Limb (tissue), 2 donors: ENCODE results near the gene ROR2.

ENCODE experiments used
- DNase-seq, 2 donors: peaks; one replicate each; pipeline ENCODE4 v3.0.0-alpha.2; 2016; ENCODE audit errors: extremely low spot score in 2 of 2

ROR2 gene

DNA sequence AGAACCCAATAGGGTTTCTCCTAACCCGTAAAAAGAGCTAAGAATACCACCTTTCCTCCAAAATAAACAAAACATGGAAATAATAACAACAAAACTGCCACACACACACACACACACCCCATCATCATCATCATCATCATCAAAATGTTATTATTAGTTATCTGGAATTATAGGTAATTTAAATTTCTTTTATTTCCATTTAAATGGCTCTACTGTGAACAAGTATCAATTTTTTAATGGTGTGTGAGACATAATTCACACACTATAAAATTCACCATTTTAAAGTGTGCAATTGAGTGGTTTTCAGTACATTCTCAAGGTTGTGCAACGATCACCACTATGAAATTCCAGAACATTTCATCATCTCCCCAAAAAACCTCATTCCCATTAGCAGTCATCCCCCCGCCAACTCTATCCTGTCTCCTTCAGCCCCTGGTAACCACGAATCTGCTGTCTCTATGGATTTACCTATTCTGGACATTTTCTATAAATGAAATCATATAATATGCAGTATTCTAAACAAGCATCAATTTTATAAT, 172.7 kb downstream of the ROR2 start:
- no peak for DNase-seq

DNA sequence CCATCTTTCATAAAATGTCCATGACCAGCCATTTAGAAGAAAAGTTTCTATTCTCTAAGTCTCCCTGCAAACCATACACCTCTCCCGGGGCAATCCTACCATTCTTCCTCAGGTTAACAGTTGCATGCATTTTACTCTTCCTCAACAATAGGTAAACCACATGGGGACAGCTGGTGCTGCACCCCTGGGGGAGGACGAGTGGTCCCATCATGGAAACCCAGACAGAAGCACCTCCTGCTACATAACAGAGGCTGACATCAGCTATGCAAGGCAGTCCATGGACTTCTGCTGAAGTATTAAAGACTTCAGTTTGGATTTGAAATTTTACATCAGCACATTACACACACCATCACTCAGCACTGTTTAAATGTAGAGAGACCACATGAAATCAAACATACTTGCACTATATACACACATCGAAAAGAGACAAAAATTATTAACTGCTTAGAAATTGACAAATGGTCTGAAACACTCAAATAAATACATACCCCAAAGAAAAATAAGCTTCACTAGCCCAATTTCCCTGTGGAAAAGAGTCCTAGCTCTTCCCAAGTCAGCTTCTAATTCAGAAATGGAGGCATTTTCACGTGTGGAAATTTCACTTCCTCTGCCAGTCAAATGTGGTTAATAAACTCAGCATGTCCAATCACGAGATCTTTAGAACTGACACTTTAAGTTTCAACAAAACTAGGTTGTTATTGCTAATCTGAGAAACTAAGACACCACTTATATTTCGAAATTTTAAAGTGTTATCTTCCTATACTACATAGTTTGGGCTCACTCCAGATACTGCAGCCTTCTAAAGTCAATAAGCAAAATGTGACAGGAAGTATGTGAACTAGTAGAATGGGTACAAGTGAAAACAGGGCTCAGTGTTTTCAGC, 173.4 kb downstream of the ROR2 start:
- DNase-seq, result no peak

DNA sequence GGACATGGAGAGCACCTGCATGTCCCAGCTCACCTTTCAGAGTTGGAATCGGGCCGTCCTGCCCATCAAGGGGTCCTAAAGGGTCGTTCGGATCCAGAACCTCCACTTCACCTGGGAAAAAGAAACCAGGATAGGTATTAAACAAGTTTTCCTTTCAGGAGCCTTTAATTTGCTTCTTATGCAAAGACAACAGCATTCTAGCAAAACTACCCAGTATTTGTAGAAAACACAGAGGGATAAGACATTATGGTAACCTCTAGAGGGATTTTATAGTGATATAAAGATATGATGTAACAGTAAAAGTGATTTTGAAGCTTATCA, 174.4 kb downstream of the ROR2 start:
- no peak for DNase-seq

DNA sequence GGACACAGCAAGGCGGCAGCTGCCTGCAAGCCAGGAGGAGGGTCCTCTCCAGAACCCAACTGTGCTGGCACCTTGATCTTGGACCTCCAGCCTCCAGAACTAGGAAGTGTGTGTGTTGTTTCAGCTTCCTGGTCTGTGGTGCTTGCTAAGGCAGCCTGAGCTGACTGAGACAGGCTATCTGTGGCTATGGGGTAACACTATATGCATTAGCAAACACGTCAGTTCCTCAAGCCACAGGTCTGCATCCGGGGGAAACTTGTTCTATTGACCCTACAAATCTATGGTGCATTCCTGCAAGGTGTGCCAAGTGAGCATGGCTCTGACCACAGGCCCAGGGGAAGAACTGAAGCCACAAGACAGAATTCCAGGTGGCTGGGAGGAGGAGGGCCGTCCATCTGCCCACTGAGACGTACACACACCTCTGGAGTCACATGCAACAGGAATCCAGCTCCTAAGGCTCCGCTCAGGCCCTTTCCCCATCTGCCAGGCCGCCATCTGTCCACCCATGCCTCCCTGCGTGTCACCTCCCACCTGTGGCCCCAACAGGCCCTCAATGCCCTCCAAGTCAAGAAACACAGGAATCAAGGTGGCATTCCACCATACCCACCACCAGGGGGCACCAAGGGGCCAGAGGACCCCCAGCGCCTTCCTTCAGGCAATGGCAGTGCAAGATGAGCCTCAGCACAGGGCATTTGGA, 174.9 kb downstream of the ROR2 start:
- peak; percentile 65 to 86 for DNase-seq

DNA sequence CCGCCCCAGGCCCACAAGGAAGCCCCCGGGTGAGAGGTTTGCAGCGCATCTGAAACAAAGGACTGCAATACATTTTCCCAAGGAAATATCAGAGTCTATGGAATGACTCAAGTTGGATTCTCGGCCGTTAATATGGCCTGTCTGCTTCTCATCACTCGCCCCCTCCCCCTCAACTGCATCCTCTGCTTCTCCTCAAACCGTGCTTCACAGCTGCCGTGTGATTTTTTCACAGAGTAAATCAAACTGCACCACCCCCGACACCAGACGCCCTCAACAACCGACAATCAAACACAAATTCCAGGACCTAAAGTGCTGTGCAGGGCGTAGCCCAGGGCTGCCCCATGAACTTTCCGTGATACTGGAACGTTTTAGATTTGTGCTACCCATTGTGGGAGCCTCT, 176.9 kb downstream of the ROR2 start:
- DNase-seq, result no peak

DNA sequence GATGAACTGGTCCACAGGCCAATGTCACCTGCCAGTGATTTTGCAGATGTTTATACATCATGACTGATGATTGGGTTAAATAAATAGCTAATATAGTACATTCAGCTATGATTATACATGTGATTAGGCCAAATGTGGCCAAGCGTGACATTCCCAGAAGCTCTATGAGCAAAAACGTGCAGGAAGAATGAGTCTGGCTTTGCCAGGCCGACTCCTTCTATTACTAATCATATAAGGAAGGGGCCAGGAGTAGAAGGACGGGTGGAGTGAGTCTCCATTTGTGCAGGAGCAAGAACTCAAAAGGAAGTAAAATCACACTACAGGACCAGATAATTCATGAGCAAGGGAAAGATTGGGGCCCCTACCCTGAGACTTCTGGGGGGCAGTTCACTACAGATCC, 178.2 kb downstream of the ROR2 start:
- no peak for DNase-seq

DNA sequence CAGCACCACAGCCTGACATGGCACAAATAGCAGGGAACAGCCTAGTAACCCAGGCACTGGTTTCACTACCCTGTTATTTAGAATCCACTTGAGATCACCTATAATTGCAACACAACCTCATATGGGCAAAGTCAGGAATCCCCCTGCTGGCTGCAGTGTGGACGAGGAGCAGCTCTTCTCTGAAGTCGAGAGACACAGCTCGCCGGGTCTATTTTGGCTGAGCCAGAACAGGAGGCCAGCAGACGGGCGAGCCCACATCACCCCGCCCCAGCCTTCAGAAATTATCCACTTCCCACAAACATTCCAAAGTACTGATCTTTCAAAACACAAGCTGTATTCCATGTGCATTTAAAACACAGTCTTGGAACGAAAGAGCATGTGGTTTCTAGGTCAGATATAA, 179.0 kb downstream of the ROR2 start:
- DNase-seq, result peak; percentile 51 to 57

DNA sequence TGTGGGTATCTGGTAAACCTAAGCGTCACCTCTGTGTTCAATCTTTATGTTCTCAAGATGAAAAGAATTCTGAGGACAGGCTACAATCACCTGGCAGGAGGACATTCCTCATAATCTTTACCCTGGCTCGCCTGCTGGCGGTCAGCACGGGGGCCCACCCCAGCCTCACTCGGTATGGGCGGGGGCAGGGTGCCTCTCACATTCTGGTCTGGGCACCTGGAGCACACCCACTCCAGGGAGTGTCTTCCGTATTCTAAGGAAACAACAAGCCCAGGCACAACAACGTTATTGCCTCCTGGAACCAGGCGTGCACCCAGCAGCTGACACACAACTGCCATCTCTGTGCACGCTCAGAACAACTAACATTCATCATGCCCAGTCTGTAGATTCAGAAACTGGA, 179.8 kb downstream of the ROR2 start:
- DNase-seq, result no peak

DNA sequence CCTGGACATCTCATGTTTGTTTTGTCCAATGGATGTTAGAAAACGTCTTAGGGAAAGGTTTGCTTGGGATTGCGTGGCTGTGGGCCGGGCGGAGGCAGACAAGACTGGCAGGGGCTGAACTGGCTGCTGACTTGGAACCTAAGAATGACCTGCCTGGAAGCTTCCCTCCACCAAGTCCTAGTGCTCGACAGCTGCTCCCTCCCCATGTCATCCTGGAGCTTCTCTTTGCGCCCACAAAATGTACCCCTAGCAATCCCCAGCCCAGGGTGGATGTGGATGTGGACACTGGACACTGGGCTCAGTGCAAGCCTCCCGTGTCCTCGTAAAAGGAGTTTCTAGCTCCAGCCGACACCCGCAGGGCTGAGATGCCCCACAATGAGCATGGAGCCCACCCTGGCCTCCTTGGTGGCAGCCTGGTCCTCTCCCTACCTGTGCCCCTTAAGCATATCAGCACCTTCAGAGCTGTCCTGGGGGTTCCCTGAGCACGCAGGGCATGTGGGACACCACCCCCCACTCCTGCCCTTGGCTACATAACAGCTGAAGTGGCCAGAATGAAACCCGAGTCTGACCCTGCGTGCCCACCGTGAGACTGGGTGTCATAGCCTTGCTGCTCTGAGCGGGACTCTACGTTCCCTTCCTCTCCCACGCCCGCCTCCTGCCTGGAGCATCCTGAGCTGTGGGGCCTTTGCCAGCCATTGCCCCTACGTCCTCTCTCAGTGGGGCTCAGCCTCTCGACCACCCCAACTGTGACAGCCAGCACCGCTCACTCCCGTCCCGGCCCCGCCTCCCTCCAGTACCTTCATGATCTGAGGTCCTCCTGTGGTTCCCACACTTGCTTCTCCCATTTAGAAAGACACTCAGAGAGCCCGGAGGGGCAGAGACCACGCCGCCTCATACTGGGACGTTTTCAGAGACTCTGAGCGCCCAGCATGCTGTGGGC, 180.8 kb downstream of the ROR2 start:
- no peak for DNase-seq

DNA sequence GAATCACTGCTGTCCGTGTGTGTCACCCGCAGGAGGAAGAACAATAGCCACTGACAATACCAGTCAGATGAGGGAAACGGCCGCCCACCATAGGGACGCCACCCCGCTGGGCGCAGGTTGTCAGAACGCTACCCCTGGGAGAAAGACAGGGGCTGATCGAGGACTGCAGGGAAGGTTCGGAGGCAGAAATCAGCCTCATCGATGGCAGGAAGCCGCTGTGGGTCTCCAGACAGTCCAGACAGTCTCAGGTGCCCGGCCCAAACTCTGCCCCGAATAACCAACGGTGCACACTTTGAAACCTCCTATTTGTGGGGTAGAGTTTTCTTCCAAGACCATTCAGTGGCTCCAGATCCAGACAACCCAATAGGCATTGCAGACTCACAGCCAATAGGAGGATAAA, 181.5 kb downstream of the ROR2 start:
- DNase-seq, result no peak

DNA sequence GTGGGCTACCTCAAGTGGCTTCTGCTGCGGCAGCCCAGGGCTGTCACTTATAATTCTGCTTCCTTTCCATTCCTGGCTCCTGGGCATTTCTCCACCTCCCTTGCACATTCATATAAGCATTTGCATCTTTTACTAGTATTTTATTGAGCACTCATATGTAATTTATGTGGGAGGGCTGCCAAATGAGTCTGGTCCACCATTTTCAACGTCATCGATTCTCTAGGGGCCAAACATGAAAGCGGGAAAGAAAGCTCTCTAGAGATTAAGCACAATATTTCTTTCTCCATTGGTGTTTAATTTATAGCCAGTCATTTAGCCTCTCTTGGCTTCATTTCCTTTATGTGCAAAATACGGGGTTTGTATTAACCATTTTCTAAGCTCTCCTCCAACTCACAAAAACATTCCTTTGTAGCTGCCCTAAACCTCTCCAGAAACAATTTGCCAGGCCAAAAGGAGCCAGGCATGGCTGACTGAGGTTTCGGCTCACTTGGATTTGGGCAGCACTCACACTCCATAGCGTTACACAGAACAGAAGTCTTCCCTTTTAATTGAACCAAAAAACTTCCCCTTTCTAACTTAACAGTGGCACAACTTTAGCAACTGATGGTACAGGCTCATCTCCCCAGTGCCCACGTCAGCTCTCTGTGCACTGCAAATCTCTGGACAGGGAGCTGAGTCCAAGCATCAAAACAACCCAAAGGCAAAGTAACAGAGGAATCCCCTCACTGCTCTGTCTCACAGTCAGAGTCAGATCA, 183.5 kb downstream of the ROR2 start:
- DNase-seq, result no peak

DNA sequence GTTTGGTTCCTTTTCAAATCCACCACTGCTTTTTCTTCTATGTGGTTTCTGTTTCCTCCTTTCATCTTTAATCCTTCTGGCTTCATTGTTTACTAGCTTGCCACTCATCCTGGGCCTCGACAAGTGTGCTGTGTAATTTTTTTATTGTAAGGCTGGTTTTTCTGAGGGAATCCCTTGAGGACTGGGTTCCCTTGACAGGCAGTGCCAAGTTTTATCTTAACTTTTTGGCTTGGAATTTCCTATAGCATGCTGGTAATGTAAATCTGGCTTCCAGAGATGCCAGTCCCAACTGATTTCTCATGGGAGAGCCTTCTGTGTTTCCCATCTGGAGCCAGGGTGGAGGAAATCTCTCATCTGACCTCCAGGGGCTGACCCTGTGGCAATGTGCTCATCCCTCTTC, 184.7 kb downstream of the ROR2 start:
- DNase-seq, result no peak

DNA sequence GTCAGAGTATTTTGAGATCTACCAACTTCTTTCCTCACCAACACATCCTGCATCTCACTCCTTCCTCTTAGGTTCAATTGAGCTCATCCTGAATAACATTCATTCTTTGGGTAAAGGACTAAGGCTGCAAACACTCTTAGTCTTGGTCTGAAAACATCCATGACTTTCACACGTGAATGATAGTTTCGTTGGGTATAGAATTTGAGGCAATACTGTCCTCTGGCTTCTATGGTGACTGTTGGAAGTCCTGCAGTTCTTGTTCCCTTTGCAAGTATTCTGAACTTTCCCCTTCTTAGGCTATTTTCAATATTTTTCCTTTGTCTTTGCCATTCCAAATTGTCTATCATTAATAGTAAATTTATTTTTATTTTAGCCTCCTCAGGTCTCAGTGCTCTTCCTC, 185.4 kb downstream of the ROR2 start:
- no peak for DNase-seq

DNA sequence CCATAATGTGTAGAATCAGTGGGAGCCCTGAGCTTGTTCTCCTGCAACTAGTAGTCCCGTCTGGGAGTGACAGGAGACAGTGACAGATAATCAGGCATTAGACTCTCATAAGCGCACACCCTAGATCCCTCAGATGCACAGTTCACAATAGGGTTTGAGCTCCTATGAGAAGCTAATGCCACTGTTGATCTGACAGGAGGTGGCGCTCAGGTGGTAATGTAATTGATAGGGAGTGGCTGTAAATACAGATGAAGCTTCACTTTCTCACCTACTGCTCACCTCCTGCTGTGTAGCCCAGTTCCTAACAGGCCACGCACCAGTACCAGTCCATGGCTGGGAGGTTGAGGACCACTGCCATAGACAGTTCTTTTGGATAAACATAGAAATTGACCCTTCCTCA, 188.7 kb downstream of the ROR2 start:
- no peak for DNase-seq

DNA sequence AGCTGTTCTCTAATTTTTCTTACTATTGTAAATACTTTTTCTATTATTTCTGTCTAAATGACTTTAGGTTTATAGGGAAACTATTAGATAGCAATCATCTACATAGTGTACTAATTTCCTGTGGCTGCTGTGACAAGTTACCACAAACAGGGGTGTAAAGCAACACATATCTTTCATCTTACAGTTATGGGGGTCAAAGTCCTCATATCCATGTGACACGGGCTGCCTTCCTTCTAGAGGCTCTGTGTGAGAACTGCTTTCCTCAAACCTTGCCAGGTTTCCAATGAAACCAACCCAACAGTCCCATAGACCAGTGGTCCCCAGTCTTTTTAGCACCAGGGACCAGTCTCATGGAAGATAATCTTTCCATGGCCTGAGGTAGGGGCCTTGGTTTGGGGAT, 189.1 kb downstream of the ROR2 start:
- DNase-seq, result no peak

DNA sequence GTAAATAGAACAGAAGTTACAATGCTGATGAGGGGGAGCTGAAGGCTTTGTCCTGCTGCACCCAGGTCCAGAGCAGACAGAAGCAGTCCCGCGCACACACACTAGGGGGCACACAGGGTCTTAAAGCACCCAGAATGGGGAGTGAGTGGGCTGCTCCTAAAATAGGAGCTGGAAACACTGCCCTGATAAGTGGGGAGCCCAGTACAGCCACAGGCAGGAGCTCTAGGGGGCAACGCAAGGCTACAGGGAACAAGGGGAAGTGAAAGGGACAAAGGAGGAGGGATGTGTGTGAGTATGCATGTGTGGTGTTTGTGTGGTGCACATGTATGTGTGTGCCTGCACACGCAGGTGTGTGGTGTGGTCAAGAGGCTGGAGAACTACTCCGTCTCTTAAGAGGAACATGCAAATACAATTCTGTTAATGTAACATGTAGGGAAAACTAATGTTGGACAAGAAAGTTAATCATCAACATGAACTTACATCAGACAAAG, 191.5 kb downstream of the ROR2 start:
- no peak for DNase-seq

DNA sequence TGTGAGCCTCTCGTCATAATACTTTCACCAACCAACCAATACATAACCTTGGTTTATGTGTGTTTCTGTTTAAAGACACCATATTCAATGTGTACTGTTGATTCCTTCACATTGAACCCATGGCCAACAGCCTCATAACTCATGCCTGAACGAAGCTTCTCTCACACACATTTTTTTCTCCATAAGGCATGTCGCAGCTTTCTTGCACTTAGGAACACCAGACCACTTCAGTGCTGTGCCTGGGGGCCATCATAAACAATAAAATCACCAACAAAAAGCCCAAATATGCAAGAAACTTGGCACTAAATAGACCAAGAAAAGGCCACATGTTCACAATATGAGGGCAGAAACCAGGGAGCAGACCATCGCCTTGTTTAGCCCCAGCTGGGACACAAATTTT, 192.2 kb downstream of the ROR2 start:
- no peak for DNase-seq

DNA sequence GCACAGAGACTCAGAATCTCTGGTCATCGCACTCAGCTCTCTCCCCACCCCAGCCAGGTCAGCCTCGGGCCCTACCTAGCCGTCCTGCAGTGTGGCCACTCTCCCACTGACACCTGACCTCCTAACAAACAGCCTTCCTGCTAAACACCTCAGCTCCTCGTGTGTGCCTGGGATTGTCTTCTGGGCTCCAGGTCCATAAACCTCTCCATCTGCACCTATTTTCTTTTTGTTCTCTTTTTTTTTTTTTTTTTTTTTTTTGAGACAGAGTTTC, 193.6 kb downstream of the ROR2 start:
- no peak for DNase-seq

DNA sequence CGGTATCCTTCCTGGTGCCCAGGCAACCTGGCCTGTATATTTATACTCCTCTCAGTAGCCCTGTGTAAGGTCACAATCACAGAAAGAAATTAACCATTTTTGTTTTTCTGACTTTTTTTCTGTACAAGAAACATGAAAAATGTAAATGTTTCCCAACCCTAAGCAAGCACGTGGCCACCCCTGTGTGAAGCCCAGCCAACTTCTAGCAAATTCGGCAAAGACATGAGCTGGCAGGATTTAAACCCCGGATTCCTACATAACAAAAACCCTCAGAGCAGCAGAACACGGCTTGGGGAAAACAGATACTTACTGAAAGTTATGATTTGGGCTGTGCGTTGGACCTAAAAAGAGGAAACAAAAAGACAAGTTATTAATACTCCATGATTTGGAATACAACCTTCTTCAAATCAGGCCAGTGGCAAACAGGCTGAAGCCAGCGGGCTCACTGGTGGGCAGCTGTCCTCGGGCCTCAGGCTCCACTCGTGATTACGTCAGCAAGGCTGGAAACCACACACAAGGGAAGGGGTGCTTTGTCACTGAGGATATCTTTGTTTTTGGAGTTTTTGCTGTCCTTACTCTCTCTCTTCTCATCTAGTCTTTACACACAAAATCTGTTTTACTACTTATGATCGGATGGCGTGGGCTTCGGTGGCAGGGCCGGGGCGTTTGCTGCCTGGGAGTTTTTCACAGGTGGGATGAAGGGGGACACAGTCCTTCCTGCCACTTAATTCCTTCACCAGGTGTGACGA, 194.1 kb downstream of the ROR2 start:
- no peak for DNase-seq

DNA sequence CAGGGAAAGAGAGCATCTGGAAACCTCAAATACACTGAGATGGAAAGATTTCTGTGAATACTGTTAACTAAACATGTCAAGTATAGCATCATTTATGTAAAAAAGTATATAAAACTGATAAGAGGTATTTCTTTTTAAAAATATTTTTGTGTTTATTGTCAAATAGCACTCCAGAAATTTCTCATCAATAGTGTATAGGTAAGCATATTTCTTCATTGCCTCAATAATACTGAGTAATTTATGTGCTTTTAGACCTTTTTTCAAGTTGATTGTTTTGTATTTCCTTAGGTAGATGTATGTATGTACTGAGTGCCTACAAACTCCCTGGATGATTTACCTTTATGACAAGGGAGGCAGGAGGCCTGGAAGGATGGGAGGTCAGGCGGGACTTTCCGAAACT, 196.3 kb downstream of the ROR2 start:
- DNase-seq, result no peak

DNA sequence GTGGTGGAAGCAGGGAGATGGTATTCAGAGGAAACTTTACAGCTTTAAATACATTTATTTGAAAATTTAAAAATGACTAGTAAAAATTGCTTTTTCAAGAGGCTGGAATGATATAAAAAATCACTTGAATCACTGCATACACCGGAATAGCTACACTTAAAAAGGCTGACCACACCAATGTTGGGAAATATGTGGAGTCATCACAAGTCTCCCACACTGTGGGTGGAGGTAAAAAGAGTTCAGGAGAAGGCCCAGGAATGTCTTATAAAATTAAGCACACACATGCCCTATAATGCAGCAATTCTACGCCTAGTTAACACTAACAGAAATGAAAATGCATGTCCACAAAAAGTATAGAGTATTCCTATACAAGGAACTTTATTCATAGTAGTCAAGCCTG, 198.1 kb downstream of the ROR2 start:
- no peak for DNase-seq
